Neuronal stem cell (in vitro differentiated cells): Measurements from ENCODE around the gene DNAH3.
"Not testable (repeated sequence)": the region's sequence is repeated elsewhere in the genome, so short reads cannot be mapped to it uniquely, and the experiment has no call there.

Experiments
- DNase-seq: peaks from one replicate; pipeline ENCODE4 v3.0.0-alpha.2; 2013; ENCODE audit warnings: low spot score
- H2AFZ ChIP-seq: one replicate; pipeline ENCODE4 v1.6.1; 2013; ENCODE audit warnings: mild to moderate bottlenecking, low read length, inconsistent platforms
- H2AK5ac ChIP-seq: 2 replicates; pipeline ENCODE4 v1.6.1; 2013; ENCODE audit warnings: low read depth, mild to moderate bottlenecking, inconsistent platforms, low read length, moderate library complexity, mixed read lengths
- H2BK120ac ChIP-seq: 2 replicates; pipeline ENCODE4 v1.6.1; 2013; ENCODE audit warnings: low read depth, mild to moderate bottlenecking, inconsistent platforms, low read length, moderate library complexity, mixed read lengths
- H2BK12ac ChIP-seq: one replicate; pipeline ENCODE4 v1.6.1; 2013; ENCODE audit warnings: low read length, inconsistent platforms
- H2BK15ac ChIP-seq: 2 replicates; pipeline ENCODE4 v1.6.1; 2013; ENCODE audit warnings: mild to moderate bottlenecking, low read length, inconsistent platforms, mixed read lengths
- H2BK5ac ChIP-seq: one replicate; pipeline ENCODE4 v1.6.1; 2013; ENCODE audit warnings: inconsistent platforms, mild to moderate bottlenecking, low read length, moderate library complexity
- H3K14ac ChIP-seq: one replicate; pipeline ENCODE4 v1.6.1; 2013; ENCODE audit warnings: low read length, inconsistent platforms
- H3K18ac ChIP-seq: 2 replicates; pipeline ENCODE4 v1.6.1; 2013; ENCODE audit warnings: low read length, inconsistent platforms
- H3K23ac ChIP-seq: 2 replicates; pipeline ENCODE4 v1.6.1; 2013; ENCODE audit warnings: low read depth, mild to moderate bottlenecking, mixed read lengths, low read length, inconsistent platforms; ENCODE audit not compliant: poor library complexity
- H3K27ac ChIP-seq: replicated peaks from 3 replicates; pipeline ENCODE4 v1.5.1; 2013; ENCODE audit warnings: low read length, inconsistent platforms
- H3K27me3 ChIP-seq, 3 experiments: 2 replicates each; pipeline ENCODE4 v1.6.1; 2013; ENCODE audit warnings: low read length in 3 of 3, mild to moderate bottlenecking in 2 of 3, inconsistent platforms in 1 of 3, low read depth in 1 of 3, mixed read lengths in 1 of 3, moderate library complexity in 1 of 3; ENCODE audit not compliant: control insufficient read depth in 3 of 3, insufficient read depth in 3 of 3
- H3K36me3 ChIP-seq, 2 donors: replicated peaks in 1 of 2; 2 replicates each; pipeline ENCODE4 v1.6.1; 2013; ENCODE audit warnings: low read length in 2 of 2; ENCODE audit not compliant: control insufficient read depth in 2 of 2, insufficient read depth in 2 of 2
- H3K4ac ChIP-seq: 2 replicates; pipeline ENCODE4 v1.6.1; 2013; ENCODE audit warnings: inconsistent platforms, mild to moderate bottlenecking, low read length, moderate library complexity
- H3K4me1 ChIP-seq, 2 donors: 1 replicate in 1 of 2; 2 replicates in 1 of 2; pipeline ENCODE4 v1.6.1; 2013; ENCODE audit warnings: low read length in 2 of 2, low read depth in 1 of 2; ENCODE audit not compliant: control insufficient read depth in 2 of 2, insufficient read depth in 1 of 2
- H3K4me2 ChIP-seq: one replicate; pipeline ENCODE4 v1.6.1; 2013; ENCODE audit warnings: mild to moderate bottlenecking, low read length, inconsistent platforms; ENCODE audit not compliant: insufficient read depth, poor library complexity, severe bottlenecking
- H3K4me3 ChIP-seq, 2 donors: 2 replicates each; pipeline ENCODE4 v1.5.1; 2013; ENCODE audit warnings: low read length in 2 of 2, mild to moderate bottlenecking in 2 of 2, inconsistent platforms in 1 of 2, moderate library complexity in 1 of 2
- H3K79me1 ChIP-seq: one replicate; pipeline ENCODE4 v1.6.1; 2013; ENCODE audit warnings: low read depth, mild to moderate bottlenecking, inconsistent platforms, low read length, moderate library complexity
- H3K9ac ChIP-seq: one replicate; pipeline ENCODE4 v1.6.1; 2013; ENCODE audit warnings: mild to moderate bottlenecking, low read depth, low read length, inconsistent platforms; ENCODE audit not compliant: poor library complexity
- H3K9me3 ChIP-seq, 2 donors: replicated peaks in 1 of 2; 2 replicates each; pipeline versions ENCODE3 to v1.6.1; 2013; ENCODE audit warnings: low read length in 2 of 2, mild to moderate bottlenecking in 2 of 2, inconsistent platforms in 1 of 2, low read depth in 1 of 2, mixed read lengths in 1 of 2, moderate library complexity in 1 of 2; ENCODE audit not compliant: control insufficient read depth in 2 of 2, insufficient read depth in 1 of 2
- H4K8ac ChIP-seq: one replicate; pipeline ENCODE4 v1.6.1; 2013; ENCODE audit warnings: low read depth, mild to moderate bottlenecking, inconsistent platforms, low read length, moderate library complexity
- H4K91ac ChIP-seq: one replicate; pipeline ENCODE4 v1.6.1; 2013; ENCODE audit warnings: low read length, low read depth, mild to moderate bottlenecking, inconsistent platforms; ENCODE audit not compliant: poor library complexity
- WGBS, 2 donors: extraction: QIAGEN DNeasy Blood & Tissue Kit; methylation state at CpG; one replicate each; pipeline ENCODE4 v1.1.7; 2013; ENCODE audit warnings: missing lambda C conversion rate in 2 of 2, mixed read lengths in 1 of 2; ENCODE audit not compliant: insufficient read length in 2 of 2, insufficient replicate concordance in 1 of 2; ENCODE audit errors: extremely low coverage in 2 of 2; 5-methylcytosine and 5-hydroxymethylcytosine counted together

DNAH3 gene

GRCh38 chr16:20987049-20987448 lies 163.6 kb downstream of the DNAH3 start:
- no peak overlapping the region for H3K9ac ChIP-seq
- no peaks in the 10 kb centered on the region for H3K79me1 ChIP-seq
- DNase-seq: no peak
- H3K4me2 ChIP-seq: no peak overlapping the region
- H4K8ac ChIP-seq: no peak overlapping the region
- H3K23ac ChIP-seq: no peak overlapping the region
- no peak overlapping the region for H3K18ac ChIP-seq
- H2AFZ ChIP-seq: no peak overlapping the region
- H2BK5ac ChIP-seq: no peak overlapping the region
- H3K27ac ChIP-seq: no peak overlapping the region
- H2BK120ac ChIP-seq: no peak overlapping the region
- no peak overlapping the region for H2BK12ac ChIP-seq
- H3K9me3 ChIP-seq: no peaks in the 10 kb centered on the region
- H3K4me1 ChIP-seq: no peaks in the 10 kb centered on the region
- WGBS, 2 donors: no CpG with 5 or more reads among the region's 5 CpGs
- H2BK15ac ChIP-seq: no peak overlapping the region
- no peak overlapping the region for H2AK5ac ChIP-seq
- no peak overlapping the region for H4K91ac ChIP-seq
- H3K4ac ChIP-seq: no peak overlapping the region
- H3K4me3 ChIP-seq: no peak overlapping the region
- no peaks in the 10 kb centered on the region for H3K36me3 ChIP-seq
- no peak overlapping the region for H3K14ac ChIP-seq
- H3K27me3 ChIP-seq: no peaks in the 10 kb centered on the region

GRCh38 chr16:20984019-20984418 lies 166.6 kb downstream of the DNAH3 start:
- no peaks in the 10 kb centered on the region for H3K9me3 ChIP-seq
- no CpG with 5 or more reads among the region's 6 CpGs for WGBS, 2 donors
- H2BK12ac ChIP-seq: no peak overlapping the region

GRCh38 chr16:20976576-20976975 lies 174.1 kb downstream of the DNAH3 start:
- Histone ChIP-seq H3K4me2 (no peak overlapping the region), H3K4me3 (no peak overlapping the region), H2BK120ac (no peak overlapping the region), H3K23ac (no peak overlapping the region), H3K14ac (no peak overlapping the region), H4K8ac (no peak overlapping the region), H2AK5ac (no peak overlapping the region), H3K36me3 (no peaks in the 10 kb centered on the region), H3K9me3 (no peaks in the 10 kb centered on the region), H3K4ac (no peak overlapping the region), H2AFZ (no peak overlapping the region), H3K27ac (no peak overlapping the region), H2BK5ac (no peak overlapping the region), H3K18ac (no peak overlapping the region), H3K9ac (no peak overlapping the region), H3K27me3 (no peaks in the 10 kb centered on the region), H4K91ac (no peak overlapping the region), H2BK15ac (no peak overlapping the region), H3K79me1 (no peaks in the 10 kb centered on the region), H2BK12ac (no peak overlapping the region), H3K4me1 (no peaks in the 10 kb centered on the region)
- no CpG with 5 or more reads among the region's 4 CpGs for WGBS, 2 donors
- DNase-seq: no peak

More at GRCh38 chr16:20984019-20984418, 166.6 kb downstream of the DNAH3 start:
- H3K9ac ChIP-seq: no peak overlapping the region
- no peak overlapping the region for H3K27ac ChIP-seq
- no peak overlapping the region for H3K4me2 ChIP-seq
- H3K27me3 ChIP-seq: no peaks in the 10 kb centered on the region
- H4K8ac ChIP-seq: no peak overlapping the region
- no peaks in the 10 kb centered on the region for H3K36me3 ChIP-seq
- H3K4ac ChIP-seq: no peak overlapping the region
- H2AFZ ChIP-seq: no peak overlapping the region
- no peak overlapping the region for H2BK5ac ChIP-seq
- no peak overlapping the region for H2BK15ac ChIP-seq
- H2AK5ac ChIP-seq: no peak overlapping the region
- H3K18ac ChIP-seq: no peak overlapping the region
- H4K91ac ChIP-seq: no peak overlapping the region
- no peak overlapping the region for H3K14ac ChIP-seq
- no peaks in the 10 kb centered on the region for H3K4me1 ChIP-seq
- DNase-seq: no peak
- no peaks in the 10 kb centered on the region for H3K79me1 ChIP-seq
- no peak overlapping the region for H3K4me3 ChIP-seq
- H2BK120ac ChIP-seq: no peak overlapping the region
- H3K23ac ChIP-seq: no peak overlapping the region

GRCh38 chr16:20973201-20973600 lies 177.4 kb downstream of the DNAH3 start:
- not testable (repeated sequence) for H2BK120ac ChIP-seq, H2BK15ac ChIP-seq

More at GRCh38 chr16:20973201-20973600, 177.4 kb downstream of the DNAH3 start:
- H3K79me1 ChIP-seq, H3K9me3 ChIP-seq, H2BK12ac ChIP-seq, H3K27me3 ChIP-seq, H2AK5ac ChIP-seq, H2BK5ac ChIP-seq, H2AFZ ChIP-seq, H3K9ac ChIP-seq, H3K4me1 ChIP-seq, H3K4me2 ChIP-seq, H3K36me3 ChIP-seq, DNase-seq, H3K18ac ChIP-seq, H3K4me3 ChIP-seq, H3K27ac ChIP-seq, H3K23ac ChIP-seq, H3K14ac ChIP-seq, H4K8ac ChIP-seq, H3K4ac ChIP-seq, H4K91ac ChIP-seq: not testable (repeated sequence)
- no CpG with 5 or more reads among the region's 4 CpGs for WGBS, 2 donors
